ENCODE data around the gene ORAI2. TPM values are rescaled to one million over a fixed set of nuclear protein-coding genes. Genes with fewer than 3 reads are reported as not detected.
A peak's percentile ranks its signal among the peaks of the same experiment; 100 is the strongest.

ORAI2 gene
- total and polyA plus RNA-seq, 2 of the 8 experiments (the other 6 are each of a cell fraction or from before 2014, with no cell fraction given): 20.7 to 35.2 TPM

DNA sequence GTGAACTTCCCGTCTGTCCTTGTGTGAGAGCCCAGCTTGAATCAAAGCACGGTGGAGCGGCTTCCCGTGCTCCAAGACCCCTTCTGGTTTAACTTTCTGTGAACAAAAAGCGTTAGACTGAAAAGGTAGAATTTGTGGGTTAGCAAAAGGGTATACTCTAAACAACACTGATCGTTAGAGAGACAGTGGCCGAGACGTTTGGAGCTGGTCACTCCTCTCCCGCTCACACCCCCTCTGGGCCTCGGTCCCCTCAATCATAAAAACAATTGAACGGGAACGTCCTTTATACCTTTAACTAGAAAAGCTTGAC is 36.7 kb upstream of the ORAI2 start:
- peaks cover 2 to 16% (median 11%) of the 10 kb centered on the region in 4 experiments; a peak in 6 of 8 replicates for H3K36me3 ChIP-seq (ENCODE audit: control insufficient read depth in 2 of 4, insufficient read depth in 4 of 4, low read length in 3 of 4)
- H3K4ac ChIP-seq (replicated peaks; ENCODE audit: insufficient read length, low read depth, low read length): no peak overlapping the region
- TF ChIP-seq POLR2A (IDR thresholded peaks at IDR 0.05; ENCODE audit: control extremely low read depth in 1 of 2, low read depth in 2 of 2, low read length in 2 of 2) (peak in 1 of 2 experiments; percentile 21; a peak in 1 of 3 replicates), CBX5 (IDR thresholded peaks at IDR 0.05; ENCODE audit: low read depth, low read length) (no peak), ASH2L (IDR thresholded peaks at IDR 0.05; ENCODE audit: low read length) (no peak)
- DNase-seq (ENCODE audit: low read depth in 1 of 2, low spot score in 2 of 2) (no peak), FAIRE-seq (no peak)
- WGBS, 2 experiments (ENCODE audit: extremely low coverage in 1 of 2, insufficient coverage in 1 of 2, insufficient read length in 1 of 2, insufficient replicate concordance in 2 of 2, low coverage in 1 of 2, low lambda C conversion rate in 2 of 2, missing lambda C conversion rate in 1 of 2): 3% methylated on average over 12 of the region's 12 CpGs; no CpG with 5 or more reads in 1 of the 2 experiments
- peaks cover 11% of the 10 kb centered on the region for H3K23me2 ChIP-seq (ENCODE audit: low read depth, low read length)
- H2AK5ac ChIP-seq (ENCODE audit: low read depth, low read length): no peak overlapping the region
- no peak overlapping the region for H2BK5ac ChIP-seq (ENCODE audit: low read depth, low read length)
- H3K79me1 ChIP-seq (ENCODE audit: low read depth, low read length): no peaks in the 10 kb centered on the region
- H4K91ac ChIP-seq (replicated peaks; ENCODE audit: insufficient read length, low read length): no peak overlapping the region
- ChIA-PET POLR2A (ENCODE audit: partially characterized antibody) (interaction anchor here (0.6 to 4.0 kb wide), 22 partner anchors 8 to 125 kb away, joined by 3 to 21 read pairs (median 4); no protein-coding TSS in a partner anchor), CTCF (ENCODE audit: partially characterized antibody) (interaction anchor here (0.6 to 11.4 kb wide), 7 partner anchors 8 to 116 kb away, joined by 3 to 118 read pairs (median 5); no protein-coding TSS in a partner anchor)
- H3K4me2 ChIP-seq (ENCODE audit: insufficient read depth in 1 of 2, low read depth in 2 of 2, low read length in 2 of 2): peak overlapping the region; percentile 74 to 96
- peak overlapping the region; percentile 60 to 88 (median 78) for H3K9ac ChIP-seq (replicated peaks in 1 of 4; ENCODE audit: extremely low read depth in 1 of 4, low read depth in 3 of 4, low read length in 3 of 4)
- no peaks in the 10 kb centered on the region for H3K27me3 ChIP-seq (replicated peaks in 1 of 4; ENCODE audit: control insufficient read depth in 3 of 4, extremely low read depth in 1 of 4, insufficient read depth in 3 of 4, low read length in 3 of 4)
- H2BK12ac ChIP-seq (ENCODE audit: low read depth, low read length): no peak overlapping the region
- no peak overlapping the region for H3K14ac ChIP-seq (ENCODE audit: insufficient read length)
- H3K4me3 ChIP-seq (ENCODE audit: extremely low read depth in 1 of 4, insufficient read depth in 2 of 4, low read depth in 3 of 4, low read length in 4 of 4): peak overlapping the region; percentile 69 to 94 (median 88)
- no peak overlapping the region for H2AFZ ChIP-seq (ENCODE audit: low read length)
- H3K23ac ChIP-seq (ENCODE audit: insufficient read length): no peak overlapping the region
- 0 out of 2 replicates have a peak overlapping the region, but pooled peaks have one; percentile 53 for H3K18ac ChIP-seq (ENCODE audit: extremely low read depth, low read length)
- H4K5ac ChIP-seq (ENCODE audit: insufficient read length, low read depth, low read length): no peak overlapping the region
- H3K4me1 ChIP-seq (replicated peaks in 1 of 4; ENCODE audit: control insufficient read depth in 3 of 4, insufficient read depth in 4 of 4, low read length in 3 of 4): peaks cover 0 to 6% (median 2%) of the 10 kb centered on the region in 4 experiments; a peak in 2 of 7 replicates
- H3K9me3 ChIP-seq (ENCODE audit: insufficient read depth in 2 of 2, low read depth in 1 of 2, low read length in 1 of 2): no peaks in the 10 kb centered on the region
- peaks cover 0 to 1% of the 10 kb centered on the region in 2 experiments for H4K20me1 ChIP-seq (replicated peaks in 1 of 2; ENCODE audit: control insufficient read depth in 1 of 2, insufficient read depth in 2 of 2, low read length in 2 of 2)
- peak overlapping the region; percentile 98; the same call in 1 of the 2 replicates for H4K8ac ChIP-seq (ENCODE audit: extremely low read depth, insufficient read depth, low read length)
- no peak overlapping the region for H2BK120ac ChIP-seq (replicated peaks; ENCODE audit: low read depth, low read length)
- H3K56ac ChIP-seq (replicated peaks; ENCODE audit: insufficient read length, low read depth, low read length): peak overlapping the region; percentile 9
- H2BK15ac ChIP-seq (ENCODE audit: low read length): no peak overlapping the region
- peak overlapping the region; percentile 85 for H3K27ac ChIP-seq (ENCODE audit: low read depth, low read length)
- peaks cover 3 to 11% of the 10 kb centered on the region in 2 experiments; a peak in 2 of 4 replicates for H3K79me2 ChIP-seq (ENCODE audit: control insufficient read depth in 1 of 2, insufficient read depth in 2 of 2, low read length in 2 of 2)
- no peak overlapping the region for H2BK20ac ChIP-seq (ENCODE audit: low read length)
